ENCODE results near the gene SREBF1.

Gene SREBF1

DNA sequence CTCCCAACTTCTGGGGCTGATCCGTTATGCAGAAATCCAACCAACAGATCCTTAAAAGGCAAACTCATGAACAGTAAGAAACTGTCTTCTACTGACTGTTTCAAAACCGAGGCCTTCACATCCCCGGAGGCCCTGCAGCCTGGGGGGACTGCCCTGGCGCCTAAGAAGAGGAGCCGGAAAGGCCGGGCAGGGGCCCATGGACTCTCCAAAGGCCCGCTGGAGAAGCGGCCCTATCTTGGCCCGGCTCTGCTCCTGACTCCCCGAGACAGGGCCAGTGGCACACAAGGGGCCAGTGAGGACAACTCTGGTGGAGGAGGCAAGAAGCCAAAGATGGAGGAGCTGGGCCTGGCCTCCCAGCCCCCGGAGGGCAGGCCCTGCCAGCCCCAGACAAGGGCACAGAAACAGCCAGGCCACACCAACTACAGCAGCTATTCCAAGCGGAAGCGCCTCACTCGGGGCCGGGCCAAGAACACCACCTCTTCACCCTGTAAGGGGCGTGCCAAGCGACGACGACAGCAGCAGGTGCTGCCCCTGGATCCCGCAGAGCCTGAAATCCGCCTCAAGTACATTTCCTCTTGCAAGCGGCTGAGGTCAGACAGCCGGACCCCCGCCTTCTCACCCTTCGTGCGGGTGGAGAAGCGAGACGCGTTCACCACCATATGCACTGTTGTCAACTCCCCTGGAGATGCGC lies 39.5 kb downstream of the SREBF1 start:
- H3K27ac ChIP-seq (ENCODE audit: low read depth, low read length), result no peak overlapping the region
- H3K27me3 ChIP-seq (ENCODE audit: control insufficient read depth, insufficient read depth, low read length), result peaks cover 18% of the 10 kb centered on the region
- peaks cover 5% of the 10 kb centered on the region; the same call in 1 of the 2 replicates for H3K4me1 ChIP-seq (ENCODE audit: control insufficient read depth, insufficient read depth, low read length)
- no peak overlapping the region for H3K9ac ChIP-seq (ENCODE audit: low read depth, low read length)
- H3K9me3 ChIP-seq (ENCODE audit: control insufficient read depth, insufficient read depth, low read length), result no peaks in the 10 kb centered on the region
- H3K4me3 ChIP-seq (ENCODE audit: low read depth, low read length), result no peak overlapping the region
- no peaks in the 10 kb centered on the region for H3K36me3 ChIP-seq (ENCODE audit: control insufficient read depth, insufficient read depth, low read length)

DNA sequence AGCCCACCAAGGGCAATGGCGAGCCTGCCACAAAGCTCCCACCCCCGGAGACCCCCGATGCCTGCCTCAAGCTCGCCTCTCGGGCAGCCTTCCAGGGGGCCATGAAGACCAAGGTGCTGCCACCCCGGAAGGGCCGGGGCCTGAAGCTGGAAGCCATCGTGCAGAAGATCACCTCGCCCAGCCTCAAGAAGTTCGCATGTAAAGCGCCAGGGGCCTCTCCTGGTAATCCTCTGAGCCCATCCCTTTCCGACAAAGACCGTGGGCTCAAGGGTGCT lies 40.1 kb downstream of the SREBF1 start:
- H3K36me3 ChIP-seq (ENCODE audit: control insufficient read depth, insufficient read depth, low read length), result no peaks in the 10 kb centered on the region
- no peak overlapping the region for H3K4me3 ChIP-seq (ENCODE audit: low read depth, low read length)
- H3K27me3 ChIP-seq (ENCODE audit: control insufficient read depth, insufficient read depth, low read length), result peaks cover 23% of the 10 kb centered on the region
- no peak overlapping the region for H3K27ac ChIP-seq (ENCODE audit: low read depth, low read length)
- peaks cover 7% of the 10 kb centered on the region for H3K4me1 ChIP-seq (ENCODE audit: control insufficient read depth, insufficient read depth, low read length)
- H3K9me3 ChIP-seq (ENCODE audit: control insufficient read depth, insufficient read depth, low read length), result no peaks in the 10 kb centered on the region
- no peak overlapping the region for H3K9ac ChIP-seq (ENCODE audit: low read depth, low read length)

DNA sequence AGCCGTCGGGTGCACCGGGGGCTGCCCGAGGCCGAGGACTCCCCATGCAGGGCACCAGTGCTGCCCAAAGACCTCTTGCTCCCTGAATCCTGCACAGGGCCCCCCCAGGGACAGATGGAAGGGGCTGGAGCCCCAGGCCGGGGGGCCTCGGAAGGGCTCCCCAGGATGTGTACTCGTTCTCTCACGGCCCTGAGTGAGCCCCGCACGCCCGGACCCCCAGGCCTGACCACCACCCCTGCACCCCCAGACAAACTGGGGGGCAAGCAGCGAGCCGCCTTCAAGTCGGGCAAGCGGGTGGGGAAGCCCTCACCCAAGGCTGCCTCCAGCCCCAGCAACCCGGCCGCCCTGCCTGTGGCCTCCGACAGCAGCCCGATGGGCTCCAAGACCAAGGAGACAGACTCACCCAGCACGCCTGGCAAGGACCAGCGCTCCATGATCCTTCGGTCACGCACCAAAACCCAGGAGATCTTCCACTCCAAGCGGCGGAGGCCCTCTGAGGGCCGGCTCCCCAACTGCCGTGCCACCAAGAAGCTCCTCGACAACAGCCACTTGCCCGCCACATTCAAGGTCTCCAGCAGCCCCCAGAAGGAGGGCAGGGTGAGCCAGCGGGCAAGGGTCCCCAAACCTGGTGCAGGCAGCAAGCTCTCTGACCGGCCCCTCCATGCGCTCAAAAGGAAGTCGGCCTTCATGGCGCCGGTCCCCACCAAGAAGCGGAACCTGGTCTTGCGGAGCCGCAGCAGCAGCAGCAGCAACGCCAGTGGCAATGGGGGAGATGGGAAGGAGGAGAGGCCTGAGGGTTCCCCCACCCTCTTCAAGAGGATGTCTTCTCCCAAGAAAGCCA lies 40.6 kb downstream of the SREBF1 start:
- Histone ChIP-seq H3K27ac (ENCODE audit: low read depth, low read length) (no peak overlapping the region), H3K4me3 (ENCODE audit: low read depth, low read length) (no peak overlapping the region), H3K27me3 (ENCODE audit: control insufficient read depth, insufficient read depth, low read length) (peaks cover 29% of the 10 kb centered on the region), H3K36me3 (ENCODE audit: control insufficient read depth, insufficient read depth, low read length) (no peaks in the 10 kb centered on the region), H3K9ac (ENCODE audit: low read depth, low read length) (no peak overlapping the region), H3K9me3 (ENCODE audit: control insufficient read depth, insufficient read depth, low read length) (no peaks in the 10 kb centered on the region), H3K4me1 (ENCODE audit: control insufficient read depth, insufficient read depth, low read length) (peaks cover 13% of the 10 kb centered on the region)

DNA sequence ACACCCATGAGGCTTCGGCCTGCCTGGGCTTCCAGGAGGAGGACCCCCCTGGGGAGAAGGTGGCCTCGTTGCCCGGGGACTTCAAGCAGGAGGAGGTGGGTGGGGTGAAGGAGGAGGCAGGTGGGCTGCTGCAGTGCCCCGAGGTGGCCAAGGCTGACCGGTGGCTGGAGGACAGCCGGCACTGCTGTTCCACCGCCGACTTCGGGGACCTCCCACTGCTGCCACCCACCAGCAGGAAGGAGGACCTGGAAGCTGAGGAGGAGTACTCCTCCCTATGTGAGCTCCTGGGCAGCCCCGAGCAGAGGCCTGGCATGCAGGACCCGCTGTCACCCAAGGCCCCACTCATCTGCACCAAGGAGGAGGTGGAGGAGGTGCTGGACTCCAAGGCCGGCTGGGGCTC lies 41.5 kb downstream of the SREBF1 start:
- Histone ChIP-seq H3K27ac (ENCODE audit: low read depth, low read length) (no peak overlapping the region), H3K9ac (ENCODE audit: low read depth, low read length) (no peak overlapping the region), H3K4me1 (ENCODE audit: control insufficient read depth, insufficient read depth, low read length) (peaks cover 14% of the 10 kb centered on the region), H3K9me3 (ENCODE audit: control insufficient read depth, insufficient read depth, low read length) (no peaks in the 10 kb centered on the region), H3K4me3 (ENCODE audit: low read depth, low read length) (no peak overlapping the region), H3K27me3 (ENCODE audit: control insufficient read depth, insufficient read depth, low read length) (peaks cover 34% of the 10 kb centered on the region), H3K36me3 (ENCODE audit: control insufficient read depth, insufficient read depth, low read length) (no peaks in the 10 kb centered on the region)

DNA sequence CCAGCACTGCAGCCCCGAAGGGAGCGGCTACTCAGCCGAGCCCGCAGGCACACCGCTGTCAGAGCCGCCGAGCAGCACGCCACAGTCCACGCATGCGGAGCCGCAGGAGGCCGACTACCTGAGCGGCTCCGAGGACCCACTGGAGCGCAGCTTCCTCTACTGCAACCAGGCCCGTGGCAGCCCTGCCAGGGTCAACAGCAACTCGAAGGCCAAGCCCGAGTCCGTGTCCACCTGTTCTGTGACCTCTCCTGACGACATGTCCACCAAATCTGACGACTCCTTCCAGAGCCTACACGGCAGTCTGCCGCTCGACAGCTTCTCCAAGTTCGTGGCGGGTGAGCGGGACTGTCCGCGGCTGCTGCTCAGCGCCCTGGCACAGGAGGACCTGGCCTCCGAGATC lies 42.4 kb downstream of the SREBF1 start:
- H3K36me3 ChIP-seq (ENCODE audit: control insufficient read depth, insufficient read depth, low read length), result no peaks in the 10 kb centered on the region

DNA sequence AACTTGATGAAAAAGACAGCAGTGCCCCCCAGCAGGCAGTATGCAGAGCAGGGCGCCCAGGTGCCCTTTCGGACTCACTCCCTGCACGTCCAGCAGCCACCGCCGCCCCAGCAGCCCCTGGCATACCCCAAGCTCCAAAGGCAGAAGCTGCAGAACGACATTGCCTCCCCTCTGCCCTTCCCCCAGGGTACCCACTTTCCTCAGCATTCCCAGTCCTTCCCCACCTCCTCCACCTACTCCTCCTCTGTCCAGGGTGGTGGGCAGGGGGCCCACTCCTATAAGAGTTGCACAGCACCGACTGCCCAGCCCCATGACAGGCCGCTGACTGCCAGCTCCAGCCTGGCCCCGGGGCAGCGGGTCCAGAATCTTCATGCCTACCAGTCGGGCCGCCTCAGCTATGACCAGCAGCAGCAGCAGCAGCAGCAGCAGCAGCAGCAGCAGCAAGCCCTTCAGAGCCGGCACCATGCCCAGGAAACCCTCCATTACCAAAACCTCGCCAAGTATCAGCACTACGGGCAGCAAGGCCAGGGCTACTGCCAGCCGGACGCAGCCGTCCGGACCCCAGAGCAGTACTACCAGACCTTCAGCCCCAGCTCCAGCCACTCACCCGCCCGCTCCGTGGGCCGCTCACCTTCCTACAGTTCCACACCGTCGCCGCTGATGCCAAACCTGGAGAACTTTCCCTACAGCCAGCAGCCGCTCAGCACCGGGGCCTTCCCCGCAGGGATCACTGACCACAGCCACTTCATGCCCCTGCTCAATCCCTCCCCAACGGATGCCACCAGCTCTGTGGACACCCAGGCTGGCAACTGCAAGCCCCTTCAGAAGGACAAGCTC lies 43.2 kb downstream of the SREBF1 start:
- Histone ChIP-seq H3K9ac (ENCODE audit: low read depth, low read length) (no peak overlapping the region), H3K4me3 (ENCODE audit: low read depth, low read length) (no peak overlapping the region), H3K4me1 (ENCODE audit: control insufficient read depth, insufficient read depth, low read length) (peaks cover 14% of the 10 kb centered on the region), H3K36me3 (ENCODE audit: control insufficient read depth, insufficient read depth, low read length) (no peaks in the 10 kb centered on the region), H3K27ac (ENCODE audit: low read depth, low read length) (no peak overlapping the region), H3K9me3 (ENCODE audit: control insufficient read depth, insufficient read depth, low read length) (no peaks in the 10 kb centered on the region), H3K27me3 (ENCODE audit: control insufficient read depth, insufficient read depth, low read length) (peaks cover 36% of the 10 kb centered on the region)

More for the DNA sequence above, 42.4 kb downstream of the SREBF1 start:
- no peaks in the 10 kb centered on the region for H3K9me3 ChIP-seq (ENCODE audit: control insufficient read depth, insufficient read depth, low read length)
- peaks cover 14% of the 10 kb centered on the region for H3K4me1 ChIP-seq (ENCODE audit: control insufficient read depth, insufficient read depth, low read length)
- no peak overlapping the region for H3K9ac ChIP-seq (ENCODE audit: low read depth, low read length)
- H3K27me3 ChIP-seq (ENCODE audit: control insufficient read depth, insufficient read depth, low read length), result peaks cover 36% of the 10 kb centered on the region
- no peak overlapping the region for H3K27ac ChIP-seq (ENCODE audit: low read depth, low read length)
- H3K4me3 ChIP-seq (ENCODE audit: low read depth, low read length), result no peak overlapping the region

DNA sequence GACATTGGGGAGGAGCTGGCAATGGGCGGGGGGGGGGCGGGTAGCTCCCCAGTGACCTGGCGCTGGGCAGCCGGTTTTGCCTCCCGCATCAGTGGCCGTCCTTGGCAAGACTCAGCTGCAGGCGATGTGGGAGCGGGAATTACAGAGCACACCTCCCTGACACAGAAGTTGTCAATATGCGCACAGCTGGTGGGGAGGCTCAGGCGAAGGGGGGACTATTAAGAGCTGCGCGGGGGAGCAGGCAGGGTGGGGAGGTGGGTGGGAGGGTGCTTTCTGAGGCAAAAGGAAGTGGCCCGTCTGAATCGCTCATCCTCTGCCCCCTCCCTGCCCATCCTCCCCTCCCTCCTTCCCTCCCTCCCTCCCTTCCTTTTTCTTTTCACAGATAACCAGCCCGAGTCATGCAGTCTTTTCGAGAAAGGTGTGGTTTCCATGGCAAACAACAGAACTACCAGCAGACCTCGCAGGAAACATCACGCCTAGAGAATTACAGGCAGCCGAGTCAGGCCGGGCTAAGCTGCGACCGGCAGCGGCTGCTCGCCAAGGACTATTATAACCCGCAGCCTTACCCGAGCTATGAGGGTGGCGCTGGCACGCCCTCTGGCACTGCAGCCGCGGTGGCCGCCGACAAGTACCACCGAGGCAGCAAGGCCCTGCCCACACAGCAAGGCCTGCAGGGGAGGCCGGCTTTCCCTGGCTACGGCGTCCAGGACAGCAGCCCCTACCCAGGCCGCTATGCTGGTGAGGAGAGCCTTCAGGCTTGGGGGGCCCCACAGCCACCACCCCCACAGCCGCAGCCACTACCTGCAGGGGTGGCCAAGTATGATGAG lies 44.0 kb downstream of the SREBF1 start:
- no peak overlapping the region for H3K27ac ChIP-seq (ENCODE audit: low read depth, low read length)
- no peak overlapping the region; the same call in 1 of the 2 replicates for H3K4me3 ChIP-seq (ENCODE audit: low read depth, low read length)
- no peak overlapping the region for H3K9ac ChIP-seq (ENCODE audit: low read depth, low read length)
- H3K36me3 ChIP-seq (ENCODE audit: control insufficient read depth, insufficient read depth, low read length), result no peaks in the 10 kb centered on the region
- H3K27me3 ChIP-seq (ENCODE audit: control insufficient read depth, insufficient read depth, low read length), result peaks cover 36% of the 10 kb centered on the region
- no peaks in the 10 kb centered on the region for H3K9me3 ChIP-seq (ENCODE audit: control insufficient read depth, insufficient read depth, low read length)
- peaks cover 14% of the 10 kb centered on the region for H3K4me1 ChIP-seq (ENCODE audit: control insufficient read depth, insufficient read depth, low read length)

DNA sequence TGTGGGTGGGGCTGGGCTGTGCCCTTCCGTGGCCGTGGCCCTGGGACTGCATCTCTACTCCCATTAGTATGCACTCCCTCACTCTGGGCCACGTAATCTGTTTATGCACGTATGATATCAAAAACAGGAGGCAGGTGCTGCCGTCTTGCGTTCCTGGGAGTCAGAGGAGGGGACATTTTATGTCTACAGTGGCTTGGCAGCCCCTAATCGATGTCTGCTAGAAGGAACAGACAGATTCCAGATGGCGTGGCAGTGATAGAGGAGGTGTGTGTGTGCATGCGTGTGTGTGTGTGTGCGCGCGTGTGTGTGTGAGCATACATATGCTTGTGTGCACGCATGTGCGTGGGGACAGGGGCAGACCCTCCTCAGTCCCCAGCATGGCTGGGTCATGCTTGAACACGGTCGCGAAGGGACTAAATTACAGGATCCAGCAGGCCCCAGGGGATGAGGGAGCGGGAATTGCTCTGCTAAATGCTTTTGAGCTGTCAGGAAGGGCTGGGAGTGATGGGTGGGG lies 44.7 kb downstream of the SREBF1 start:
- Histone ChIP-seq H3K9me3 (ENCODE audit: control insufficient read depth, insufficient read depth, low read length) (no peaks in the 10 kb centered on the region), H3K9ac (ENCODE audit: low read depth, low read length) (no peak overlapping the region), H3K4me1 (ENCODE audit: control insufficient read depth, insufficient read depth, low read length) (peaks cover 14% of the 10 kb centered on the region)

DNA sequence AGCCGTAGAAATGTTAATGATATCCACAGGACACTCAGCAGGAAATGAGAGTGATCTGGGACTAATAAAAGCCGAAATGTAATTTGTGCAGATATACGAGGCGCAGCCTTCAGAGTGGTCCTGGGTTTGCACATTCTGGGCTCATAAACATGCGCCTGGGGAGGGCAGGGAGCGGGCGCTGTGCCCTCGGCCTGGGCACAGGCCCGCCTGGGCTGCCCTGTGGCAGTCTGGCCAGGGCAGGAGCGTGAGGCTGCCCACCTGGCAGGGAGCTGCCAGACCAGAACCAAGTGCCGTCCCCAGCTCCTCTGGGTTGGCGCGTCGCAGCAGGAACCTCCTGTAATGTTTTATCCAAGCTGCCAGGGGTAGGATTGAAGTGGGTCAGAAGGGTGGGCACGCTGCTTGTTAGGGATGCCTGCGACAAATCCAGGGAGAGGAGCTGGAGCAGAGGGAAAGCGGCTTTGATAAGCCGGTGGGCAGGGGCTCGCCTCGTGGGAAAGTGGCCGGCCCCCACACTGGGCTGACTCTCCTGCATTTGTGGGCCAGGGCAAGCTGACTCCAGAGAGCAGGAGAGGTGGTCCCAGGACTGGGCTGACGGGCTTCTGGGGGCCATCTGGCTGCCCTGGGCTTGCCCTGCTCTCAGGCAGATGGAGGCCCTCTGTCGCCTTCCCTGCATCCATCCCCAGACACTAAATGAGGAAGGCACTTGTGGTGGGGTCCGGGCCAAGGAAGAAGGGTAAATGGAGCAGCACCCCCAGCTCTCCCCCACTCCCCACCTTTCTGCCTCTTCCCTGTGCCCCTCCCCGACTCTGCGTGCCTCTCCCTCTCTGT lies 45.9 kb downstream of the SREBF1 start:
- Histone ChIP-seq H3K27ac (ENCODE audit: low read depth, low read length) (no peak overlapping the region), H3K4me3 (ENCODE audit: low read depth, low read length) (no peak overlapping the region), H3K9ac (ENCODE audit: low read depth, low read length) (no peak overlapping the region), H3K4me1 (ENCODE audit: control insufficient read depth, insufficient read depth, low read length) (peaks cover 14% of the 10 kb centered on the region), H3K9me3 (ENCODE audit: control insufficient read depth, insufficient read depth, low read length) (no peaks in the 10 kb centered on the region), H3K27me3 (ENCODE audit: control insufficient read depth, insufficient read depth, low read length) (peaks cover 55% of the 10 kb centered on the region), H3K36me3 (ENCODE audit: control insufficient read depth, insufficient read depth, low read length) (no peaks in the 10 kb centered on the region)

More for the DNA sequence above, 44.7 kb downstream of the SREBF1 start:
- no peak overlapping the region for H3K27ac ChIP-seq (ENCODE audit: low read depth, low read length)
- H3K36me3 ChIP-seq (ENCODE audit: control insufficient read depth, insufficient read depth, low read length), result no peaks in the 10 kb centered on the region
- peaks cover 42% of the 10 kb centered on the region for H3K27me3 ChIP-seq (ENCODE audit: control insufficient read depth, insufficient read depth, low read length)
- no peak overlapping the region for H3K4me3 ChIP-seq (ENCODE audit: low read depth, low read length)
